Caco-2 (cell line): Measurements from ENCODE around the gene TTC23. TPM values are rescaled to one million over a fixed set of nuclear protein-coding genes. Genes with fewer than 3 reads are reported as not detected.

Source experiments
- BruUV-seq: library from RNA; stranded (reverse); fragments of 400-500 nt; replicated peaks from 2 replicates; lab custom pipeline; 2021; lab: Mats Ljungman, UMichigan
- CTCF ChIA-PET: fragments of 300-600 bp; sonication (Branson Sonifier 250); formaldehyde crosslinking; loops from one replicate; lab custom pipeline; 2022; ENCODE audit warnings: antibody characterized with exemption; lab: Charles Lee
- POLR2A ChIA-PET: fragments of 300-600 bp; sonication (Branson Sonifier 250); formaldehyde crosslinking; loops from one replicate; lab custom pipeline; 2022; ENCODE audit warnings: antibody characterized with exemption; lab: Charles Lee
- DNase-seq, 2 experiments: peaks; one replicate each; pipeline versions ENCODE4 v3.0.0 to v3.0.0-alpha.2; 2020 to 2022
- H3K27me3 ChIP-seq: replicated peaks from 2 replicates; pipeline ENCODE4 v1.6.0; 2011; ENCODE audit warnings: low read length; ENCODE audit not compliant: control insufficient read depth, insufficient read depth
- H3K36me3 ChIP-seq: 2 replicates; pipeline ENCODE4 v1.5.1; 2011; ENCODE audit warnings: low read length; ENCODE audit not compliant: control insufficient read depth, insufficient read depth
- H3K4me1 ChIP-seq: fragments of 250-450 bp; sonication (Bioruptor Pico); 2 replicates; pipeline ENCODE4 v1.5.1; 2020; ENCODE audit warnings: mild to moderate bottlenecking
- H3K4me3 ChIP-seq: 2 replicates; pipeline ENCODE4 v1.5.1; 2011; ENCODE audit warnings: low read depth, mild to moderate bottlenecking, control low read depth, low read length
- H3K9me3 ChIP-seq: fragments of 250-450 bp; sonication (Bioruptor Pico); 2 replicates; pipeline ENCODE4 v1.5.1; 2020; ENCODE audit warnings: mild to moderate bottlenecking, moderate library complexity
- H3K27ac Mint-ChIP-seq: one replicate; pipeline ENCODE4 v1.8.0; 2022; ENCODE audit warnings: mixed read lengths; ENCODE audit not compliant: unreplicated experiment
- H3K27me3 Mint-ChIP-seq: one replicate; pipeline ENCODE4 v1.8.0; 2022; ENCODE audit warnings: mixed read lengths; ENCODE audit not compliant: insufficient read depth, unreplicated experiment
- H3K36me3 Mint-ChIP-seq: one replicate; pipeline ENCODE4 v1.8.0; 2022; ENCODE audit warnings: mild to moderate bottlenecking, mixed read lengths; ENCODE audit not compliant: insufficient read depth, unreplicated experiment
- H3K4me1 Mint-ChIP-seq: one replicate; pipeline ENCODE4 v1.8.0; 2022; ENCODE audit warnings: low read depth, mixed read lengths; ENCODE audit not compliant: unreplicated experiment
- H3K4me3 Mint-ChIP-seq: one replicate; pipeline ENCODE4 v1.8.0; 2022; ENCODE audit warnings: mild to moderate bottlenecking, moderate library complexity, mixed read lengths; ENCODE audit not compliant: unreplicated experiment
- H3K9me3 Mint-ChIP-seq: one replicate; pipeline ENCODE4 v1.8.0; 2022; ENCODE audit warnings: mixed read lengths; ENCODE audit not compliant: unreplicated experiment
- intact Hi-C: fragments of 100-400 bp; cut with micrococcal nuclease; formaldehyde crosslinking; loops from one replicate; pipeline ENCODE4 v1.10.0; 2022; ENCODE audit not compliant: unreplicated experiment
- total RNA-seq: library from RNA; stranded (reverse); gene quantifications from 2 replicates; pipeline ENCODE4 v1.2.3, GENCODE V29; 2022
- TF ChIP-seq, protein P1 (sequence below), 2 experiments: fragments of 200-600 bp in 1 of 2; IDR thresholded peaks; 1 replicate in 1 of 2; 2 replicates in 1 of 2; pipeline versions ENCODE4 v1.5.1 to v1.8.0; 2011 to 2022; ENCODE audit warnings: antibody characterized with exemption in 1 of 2, control low read depth in 1 of 2, inconsistent platforms in 1 of 2, low read depth in 1 of 2, low read length in 1 of 2, mild to moderate bottlenecking in 1 of 2, moderate library complexity in 1 of 2; ENCODE audit not compliant: insufficient read depth in 1 of 2, severe bottlenecking in 1 of 2, unreplicated experiment in 1 of 2

Gene TTC23
- total RNA-seq, 1 experiment from 2014 or later: 10.8 TPM

DNA sequence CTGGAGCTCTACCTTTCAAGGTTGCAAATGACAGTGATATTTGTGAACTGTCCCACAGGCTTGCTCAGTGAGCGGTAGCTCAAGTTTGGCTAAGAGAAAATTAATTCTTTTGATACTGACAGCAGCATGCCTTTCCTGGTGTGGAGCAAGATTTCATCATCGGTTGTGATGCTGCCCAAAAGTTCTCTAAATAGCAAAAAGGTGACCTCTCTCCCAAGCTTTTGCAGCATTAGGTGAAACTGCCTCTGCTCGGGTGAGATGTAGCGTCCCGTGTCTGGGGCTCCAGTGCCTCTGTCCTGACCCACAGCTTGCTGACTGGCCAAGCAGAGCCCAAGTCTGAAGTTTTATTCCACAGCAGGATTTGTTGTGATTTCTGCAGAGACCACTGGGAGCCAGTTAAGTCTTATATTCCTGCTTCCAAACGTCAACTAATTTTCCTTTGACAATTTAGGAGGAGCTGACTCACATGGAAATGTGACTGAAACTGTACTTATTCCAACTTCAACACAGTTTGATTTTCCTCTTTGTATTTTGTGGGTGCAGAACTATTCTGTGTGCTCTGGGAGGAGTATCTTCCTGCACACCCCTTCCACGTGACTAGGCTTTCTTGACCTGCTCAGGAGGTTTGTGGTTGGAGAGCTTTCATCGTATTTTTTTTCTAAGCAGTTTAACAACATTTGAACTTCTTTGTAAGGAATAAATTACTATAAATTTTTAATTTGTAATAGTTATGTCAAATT is 138.6 kb downstream of the TTC23 start:
- Histone ChIP-seq H3K36me3 (no peaks in the 10 kb centered on the region), H3K9me3 (no peaks in the 10 kb centered on the region), H3K4me1 (no peaks in the 10 kb centered on the region), H3K4me3 (no peak overlapping the region), H3K27me3 (no peaks in the 10 kb centered on the region; the same call in 1 of the 2 replicates)
- Mint-ChIP-seq H3K27me3 (no peaks in the 10 kb centered on the region), H3K4me3 (no peak overlapping the region), H3K9me3 (no peaks in the 10 kb centered on the region), H3K27ac (no peak overlapping the region), H3K4me1 (no peaks in the 10 kb centered on the region), H3K36me3 (no peaks in the 10 kb centered on the region)
- DNase-seq: no peak
- intact Hi-C loops: no loop called here
- TF ChIP-seq, protein P1, sequence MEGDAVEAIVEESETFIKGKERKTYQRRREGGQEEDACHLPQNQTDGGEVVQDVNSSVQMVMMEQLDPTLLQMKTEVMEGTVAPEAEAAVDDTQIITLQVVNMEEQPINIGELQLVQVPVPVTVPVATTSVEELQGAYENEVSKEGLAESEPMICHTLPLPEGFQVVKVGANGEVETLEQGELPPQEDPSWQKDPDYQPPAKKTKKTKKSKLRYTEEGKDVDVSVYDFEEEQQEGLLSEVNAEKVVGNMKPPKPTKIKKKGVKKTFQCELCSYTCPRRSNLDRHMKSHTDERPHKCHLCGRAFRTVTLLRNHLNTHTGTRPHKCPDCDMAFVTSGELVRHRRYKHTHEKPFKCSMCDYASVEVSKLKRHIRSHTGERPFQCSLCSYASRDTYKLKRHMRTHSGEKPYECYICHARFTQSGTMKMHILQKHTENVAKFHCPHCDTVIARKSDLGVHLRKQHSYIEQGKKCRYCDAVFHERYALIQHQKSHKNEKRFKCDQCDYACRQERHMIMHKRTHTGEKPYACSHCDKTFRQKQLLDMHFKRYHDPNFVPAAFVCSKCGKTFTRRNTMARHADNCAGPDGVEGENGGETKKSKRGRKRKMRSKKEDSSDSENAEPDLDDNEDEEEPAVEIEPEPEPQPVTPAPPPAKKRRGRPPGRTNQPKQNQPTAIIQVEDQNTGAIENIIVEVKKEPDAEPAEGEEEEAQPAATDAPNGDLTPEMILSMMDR (IDR thresholded peaks at IDR 0.05; ENCODE audit: insufficient read depth in 1 of 2, low read depth in 1 of 2, low read length in 1 of 2, severe bottlenecking in 1 of 2, unreplicated experiment in 1 of 2): no peak
- CTCF ChIA-PET: no interaction called here
- BruUV-seq: no TSS peak
- POLR2A ChIA-PET: no interaction called here

DNA sequence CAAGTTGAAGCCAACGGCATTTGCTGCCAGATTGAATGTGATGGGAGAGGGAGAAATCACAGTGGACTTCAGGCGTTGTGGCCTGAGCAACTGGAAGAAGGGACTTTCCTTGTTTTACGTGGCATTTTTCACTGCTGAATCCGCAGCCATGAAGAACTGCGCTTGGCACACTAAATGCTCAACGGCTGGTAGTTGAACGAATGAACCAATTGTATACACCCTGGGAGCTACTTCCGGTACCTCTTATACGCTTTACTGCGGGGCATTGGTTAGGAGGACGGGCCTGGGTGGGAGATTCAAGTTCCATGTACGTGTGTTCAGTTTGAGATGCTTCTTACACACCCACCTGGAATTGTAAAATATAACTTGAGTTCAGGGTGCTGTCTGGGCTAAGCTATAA is 139.3 kb downstream of the TTC23 start:
- no peak for DNase-seq
- Histone ChIP-seq H3K4me1 (no peaks in the 10 kb centered on the region), H3K9me3 (no peaks in the 10 kb centered on the region), H3K27me3 (no peaks in the 10 kb centered on the region; the same call in 1 of the 2 replicates), H3K36me3 (no peaks in the 10 kb centered on the region), H3K4me3 (no peak overlapping the region)
- H3K4me3 Mint-ChIP-seq: no peak overlapping the region
- intact Hi-C loops: no loop called here
- TF ChIP-seq, protein P1 (IDR thresholded peaks at IDR 0.05; ENCODE audit: insufficient read depth in 1 of 2, low read depth in 1 of 2, low read length in 1 of 2, severe bottlenecking in 1 of 2, unreplicated experiment in 1 of 2): no peak
- H3K36me3 Mint-ChIP-seq: peaks cover 1% of the 10 kb centered on the region
- CTCF ChIA-PET: no interaction called here
- no peaks in the 10 kb centered on the region for H3K4me1 Mint-ChIP-seq
- POLR2A ChIA-PET: no interaction called here
- H3K9me3 Mint-ChIP-seq: no peaks in the 10 kb centered on the region
- no peak overlapping the region for H3K27ac Mint-ChIP-seq
- no TSS peak for BruUV-seq
- no peaks in the 10 kb centered on the region for H3K27me3 Mint-ChIP-seq

DNA sequence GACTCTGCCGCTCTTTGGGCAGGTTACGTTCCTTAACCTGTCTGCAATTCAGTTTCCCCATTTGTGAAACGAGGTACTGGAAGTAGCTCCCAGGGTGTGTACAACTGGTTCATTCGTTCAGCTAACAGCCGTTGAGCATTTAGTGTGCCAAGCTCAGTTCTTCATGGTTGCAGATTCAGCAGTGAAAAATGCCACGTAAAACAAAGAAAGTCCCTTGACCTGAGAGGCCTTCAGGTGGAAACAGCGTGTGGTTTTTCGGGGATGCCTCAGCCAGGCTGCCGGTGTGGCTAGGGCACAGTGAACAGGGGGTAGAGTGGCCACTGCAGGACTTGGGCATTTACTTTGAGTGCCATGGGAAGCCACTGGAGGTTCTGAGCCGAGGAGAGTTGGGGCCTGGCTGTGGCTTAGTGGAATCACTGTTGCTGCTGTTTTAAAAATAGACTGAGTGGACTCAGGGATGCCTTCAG is 139.8 kb downstream of the TTC23 start:
- Histone ChIP-seq H3K27me3 (no peaks in the 10 kb centered on the region; the same call in 1 of the 2 replicates), H3K4me1 (no peaks in the 10 kb centered on the region), H3K9me3 (no peaks in the 10 kb centered on the region), H3K36me3 (no peaks in the 10 kb centered on the region), H3K4me3 (no peak overlapping the region)
- DNase-seq: no peak
- no peak overlapping the region for H3K27ac Mint-ChIP-seq
- POLR2A ChIA-PET: no interaction called here
- TF ChIP-seq, protein P1 (IDR thresholded peaks at IDR 0.05; ENCODE audit: insufficient read depth in 1 of 2, low read depth in 1 of 2, low read length in 1 of 2, severe bottlenecking in 1 of 2, unreplicated experiment in 1 of 2): no peak
- no peak overlapping the region for H3K4me3 Mint-ChIP-seq
- no peaks in the 10 kb centered on the region for H3K9me3 Mint-ChIP-seq
- CTCF ChIA-PET: no interaction called here
- BruUV-seq: no TSS peak
- peaks cover 6% of the 10 kb centered on the region for H3K36me3 Mint-ChIP-seq
- H3K4me1 Mint-ChIP-seq: no peaks in the 10 kb centered on the region
- intact Hi-C loops: no loop called here
- H3K27me3 Mint-ChIP-seq: no peaks in the 10 kb centered on the region
